Fibroblast of lung (primary cell): Measurements from ENCODE around the gene MYO5B. TPM values are rescaled to one million over a fixed set of nuclear protein-coding genes. Genes with fewer than 3 reads are reported as not detected.

Experiments used
- DNase-seq, 2 donors: peaks; one replicate each; pipeline versions ENCODE4 v3.0.0 to v3.0.0-alpha.2; 2010; ENCODE audit warnings: low read depth in 2 of 2
- H2AFZ ChIP-seq: 2 replicates; pipeline ENCODE4 v1.5.1; 2012; ENCODE audit warnings: low read length, control low read depth, inconsistent platforms
- H3K27ac ChIP-seq: 2 replicates; pipeline ENCODE4 v1.5.1; 2011; ENCODE audit warnings: low read length, control low read depth; ENCODE audit not compliant: insufficient read depth
- H3K27me3 ChIP-seq: 2 replicates; pipeline ENCODE4 v1.5.1; 2011; ENCODE audit warnings: mild to moderate bottlenecking, low read length; ENCODE audit not compliant: control insufficient read depth, insufficient read depth
- H3K36me3 ChIP-seq: 2 replicates; pipeline ENCODE4 v1.5.1; 2011; ENCODE audit warnings: low read length; ENCODE audit not compliant: control insufficient read depth, insufficient read depth
- H3K4me1 ChIP-seq: 2 replicates; pipeline ENCODE4 v1.5.1; 2011; ENCODE audit warnings: low read length; ENCODE audit not compliant: control insufficient read depth, insufficient read depth; ENCODE audit errors: extremely low read depth
- H3K4me2 ChIP-seq: 2 replicates; pipeline ENCODE4 v1.5.1; 2011; ENCODE audit warnings: low read length, control low read depth; ENCODE audit not compliant: insufficient read depth; ENCODE audit errors: extremely low read depth
- H3K4me3 ChIP-seq, 4 experiments: fragments of 200-600 bp in 1 of 4; sonication (generic) in 1 of 4; replicated peaks in 1 of 4; 2 replicates each; pipeline ENCODE4 v1.5.1; 2011 to 2016; ENCODE audit warnings: low read length in 4 of 4, low read depth in 3 of 4, mild to moderate bottlenecking in 3 of 4, control low read depth in 2 of 4, inconsistent platforms in 1 of 4, mixed read lengths in 1 of 4; ENCODE audit not compliant: insufficient read depth in 1 of 4; ENCODE audit errors: control extremely low read depth in 1 of 4
- H3K79me2 ChIP-seq: 2 replicates; pipeline ENCODE4 v1.5.1; 2012; ENCODE audit warnings: mild to moderate bottlenecking, low read length, inconsistent platforms; ENCODE audit not compliant: control insufficient read depth, insufficient read depth
- H3K9ac ChIP-seq: 2 replicates; pipeline ENCODE4 v1.5.1; 2011; ENCODE audit warnings: mild to moderate bottlenecking, low read length, control low read depth; ENCODE audit not compliant: insufficient read depth
- H3K9me3 ChIP-seq: 2 replicates; pipeline ENCODE4 v1.5.1; 2012; ENCODE audit warnings: low read depth, low read length; ENCODE audit not compliant: control insufficient read depth, insufficient read depth
- H4K20me1 ChIP-seq: 2 replicates; pipeline ENCODE4 v1.5.1; 2011; ENCODE audit warnings: low read length; ENCODE audit not compliant: control insufficient read depth, insufficient read depth; ENCODE audit errors: extremely low read depth
- CTCF ChIP-seq, 2 donors: IDR thresholded peaks in 1 of 2; conservative IDR thresholded peaks in 1 of 2; 1 replicate in 1 of 2; 2 replicates in 1 of 2; pipeline ENCODE4 v1.5.1; 2011 to 2012; ENCODE audit warnings: low read length in 2 of 2, control low read depth in 1 of 2, inconsistent platforms in 1 of 2, low read depth in 1 of 2, mild to moderate bottlenecking in 1 of 2
- EZH2 ChIP-seq: IDR thresholded peaks from 2 replicates; pipeline ENCODE4 v1.5.1; 2012; ENCODE audit warnings: low read length, control low read depth, mild to moderate bottlenecking; ENCODE audit errors: missing control alignments
- polyA plus RNA-seq, 2 donors: library from polyadenylated mRNA; depleted of rRNA in 1 of 2; stranded (reverse) in 1 of 2; unstranded in 1 of 2; fragments of >200 nt; gene quantifications; 2 replicates each; pipeline ENCODE4 v1.2.1, GENCODE V29; 2011 to 2012; ENCODE audit warnings: missing spikeins in 1 of 2
- total RNA-seq: library from RNA; depleted of rRNA; stranded (reverse); fragments of >200 nt; gene quantifications from 2 replicates; pipeline ENCODE4 v1.2.1, GENCODE V29; 2014

MYO5B gene
- total and polyA plus RNA-seq, 2 donors (not counting 1 experiment from before 2014, with no cell fraction given) = under 0.01 to 0.06 TPM

GRCh38 chr18:49842656-49843055 is 352.3 kb downstream of the MYO5B start:
- H3K27me3 ChIP-seq = no peaks in the 10 kb centered on the region
- H3K4me3 ChIP-seq = no peak overlapping the region
- H3K79me2 ChIP-seq = no peaks in the 10 kb centered on the region
- no peaks in the 10 kb centered on the region for H3K9me3 ChIP-seq
- DNase-seq = no peak
- no peaks in the 10 kb centered on the region for H4K20me1 ChIP-seq
- TF ChIP-seq CTCF (conservative IDR thresholded peaks at IDR 0.05 in 1 of 2, IDR thresholded peaks at IDR 0.05 in 1 of 2; ENCODE audit: low read depth in 1 of 2, low read length in 2 of 2) = no peak
- no peak for TF ChIP-seq EZH2
- H2AFZ ChIP-seq = no peak overlapping the region
- H3K4me2 ChIP-seq = no peak overlapping the region
- no peak overlapping the region for H3K9ac ChIP-seq
- peaks cover 2% of the 10 kb centered on the region for H3K4me1 ChIP-seq
- H3K36me3 ChIP-seq = no peaks in the 10 kb centered on the region
- H3K27ac ChIP-seq = no peak overlapping the region

GRCh38 chr18:49841236-49842217 is 353.4 kb downstream of the MYO5B start:
- Histone ChIP-seq H2AFZ (no peak overlapping the region), H3K79me2 (no peaks in the 10 kb centered on the region), H3K9ac (no peak overlapping the region), H3K36me3 (no peaks in the 10 kb centered on the region), H3K4me2 (no peak overlapping the region), H3K4me1 (peaks cover under 1% of the 10 kb centered on the region), H3K9me3 (no peaks in the 10 kb centered on the region), H4K20me1 (no peaks in the 10 kb centered on the region), H3K27me3 (no peaks in the 10 kb centered on the region), H3K27ac (no peak overlapping the region), H3K4me3 (no peak overlapping the region)
- TF ChIP-seq EZH2 = no peak
- no peak for TF ChIP-seq CTCF (conservative IDR thresholded peaks at IDR 0.05 in 1 of 2, IDR thresholded peaks at IDR 0.05 in 1 of 2; ENCODE audit: low read depth in 1 of 2, low read length in 2 of 2)
- DNase-seq = no peak

GRCh38 chr18:49839012-49839411 is 355.9 kb downstream of the MYO5B start:
- no peaks in the 10 kb centered on the region for H3K9me3 ChIP-seq
- H3K4me1 ChIP-seq = peaks cover 3% of the 10 kb centered on the region
- H3K4me2 ChIP-seq = no peak overlapping the region
- no peaks in the 10 kb centered on the region for H4K20me1 ChIP-seq
- H3K79me2 ChIP-seq = no peaks in the 10 kb centered on the region
- H3K36me3 ChIP-seq = no peaks in the 10 kb centered on the region
- no peak overlapping the region for H3K4me3 ChIP-seq
- no peak overlapping the region for H2AFZ ChIP-seq
- no peak for TF ChIP-seq EZH2
- TF ChIP-seq CTCF (conservative IDR thresholded peaks at IDR 0.05 in 1 of 2, IDR thresholded peaks at IDR 0.05 in 1 of 2; ENCODE audit: low read depth in 1 of 2, low read length in 2 of 2) = no peak
- no peak overlapping the region for H3K27ac ChIP-seq
- H3K9ac ChIP-seq = no peak overlapping the region
- DNase-seq = peak in 1 of 2 donors; percentile 87
- no peaks in the 10 kb centered on the region for H3K27me3 ChIP-seq
